PFSK-1 (cell line): ENCODE data around the gene NAV2.

Source experiments
- FOXP2 ChIP-seq: optimal IDR thresholded peaks from 2 replicates; pipeline ENCODE3; 2011; ENCODE audit warnings: borderline replicate concordance, control low read depth, inconsistent platforms; ENCODE audit not compliant: insufficient read depth; ENCODE audit errors: extremely low read length, extremely low read depth
- POLR2AphosphoS5 ChIP-seq: IDR thresholded peaks from 2 replicates; pipeline ENCODE4 v1.6.1; 2012; ENCODE audit warnings: low read depth, mild to moderate bottlenecking, control low read depth, low read length, moderate library complexity
- REST ChIP-seq, 2 experiments: IDR thresholded peaks; 2 replicates each; pipeline versions ENCODE4 v1.6.1 to v1.8.0; 2011 to 2012; ENCODE audit warnings: low read depth in 2 of 2, low read length in 2 of 2, control low read depth in 1 of 2, inconsistent platforms in 1 of 2, mild to moderate bottlenecking in 1 of 2, moderate library complexity in 1 of 2; ENCODE audit not compliant: insufficient read depth in 1 of 2
- SIN3A ChIP-seq: IDR thresholded peaks from 2 replicates; pipeline ENCODE4 v1.6.1; 2012; ENCODE audit warnings: mild to moderate bottlenecking, low read length, moderate library complexity, borderline replicate concordance; ENCODE audit not compliant: insufficient read depth
- TAF1 ChIP-seq: IDR thresholded peaks from 2 replicates; pipeline ENCODE4 v1.6.1; 2012; ENCODE audit warnings: low read length, control low read depth, borderline replicate concordance; ENCODE audit not compliant: insufficient read depth

Gene NAV2

GRCh38 chr11:19892876-19893275, 180.2 kb downstream of the NAV2 start:
- TF ChIP-seq SIN3A (no peak), POLR2AphosphoS5 (no peak), TAF1 (no peak), REST (IDR thresholded peaks at IDR 0.05; ENCODE audit: insufficient read depth in 1 of 2, low read depth in 2 of 2, low read length in 2 of 2) (no peak), FOXP2 (no peak)

GRCh38 chr11:19894404-19894803, 181.8 kb downstream of the NAV2 start:
- TF ChIP-seq REST (IDR thresholded peaks at IDR 0.05; ENCODE audit: insufficient read depth in 1 of 2, low read depth in 2 of 2, low read length in 2 of 2): no peak
- no peak for TF ChIP-seq SIN3A
- TF ChIP-seq FOXP2: no peak
- no peak for TF ChIP-seq TAF1
- TF ChIP-seq POLR2AphosphoS5: no peak

- no peak for TF ChIP-seq FOXP2
- no peak for TF ChIP-seq REST (IDR thresholded peaks at IDR 0.05; ENCODE audit: insufficient read depth in 1 of 2, low read depth in 2 of 2, low read length in 2 of 2)
- no peak for TF ChIP-seq SIN3A
- no peak for TF ChIP-seq TAF1
- TF ChIP-seq POLR2AphosphoS5: no peak
Observed at GRCh38 chr11:19895776-19896175, 183.1 kb downstream of the NAV2 start.

GRCh38 chr11:19903620-19904069, 191.0 kb downstream of the NAV2 start:
- no peak for TF ChIP-seq SIN3A
- no peak for TF ChIP-seq REST (IDR thresholded peaks at IDR 0.05; ENCODE audit: insufficient read depth in 1 of 2, low read depth in 2 of 2, low read length in 2 of 2)
- no peak for TF ChIP-seq FOXP2
- TF ChIP-seq TAF1: no peak
- no peak for TF ChIP-seq POLR2AphosphoS5

GRCh38 chr11:19905280-19905853, 192.7 kb downstream of the NAV2 start:
- TF ChIP-seq FOXP2 (no peak), TAF1 (no peak), POLR2AphosphoS5 (no peak), SIN3A (no peak), REST (IDR thresholded peaks at IDR 0.05; ENCODE audit: insufficient read depth in 1 of 2, low read depth in 2 of 2, low read length in 2 of 2) (no peak)
